Brain microvascular endothelial cell (primary cell): Measurements from ENCODE around the gene LPIN1.

Experiments
- DNase-seq: peaks from one replicate; pipeline ENCODE4 v3.0.0-alpha.2; 2020
- H3K27ac ChIP-seq: fragments of 250-450 bp; sonication (Bioruptor Pico); 2 replicates; pipeline ENCODE4 v1.5.1; 2020; ENCODE audit warnings: mild to moderate bottlenecking, moderate library complexity
- H3K27me3 ChIP-seq: fragments of 250-450 bp; sonication (Bioruptor Pico); replicated peaks from 2 replicates; pipeline ENCODE4 v1.5.1; 2020; ENCODE audit warnings: mild to moderate bottlenecking
- H3K36me3 ChIP-seq: fragments of 250-450 bp; sonication (Bioruptor Pico); replicated peaks from 2 replicates; pipeline ENCODE4 v1.5.1; 2020; ENCODE audit warnings: mild to moderate bottlenecking
- H3K4me3 ChIP-seq: 2 replicates; pipeline ENCODE4 v1.5.1; 2011; ENCODE audit warnings: low read depth, mild to moderate bottlenecking, control low read depth, low read length, moderate library complexity
- in situ Hi-C: cut with HindIII; loops from 2 replicates; pipeline ENCODE4 v1.10.0; 2017; ENCODE audit warnings: low sequenced_read_pairs, low pct_ligation_motif_present
- TF ChIP-seq, protein P1 (sequence below): IDR thresholded peaks from 2 replicates; pipeline ENCODE4 v1.5.1; 2011; ENCODE audit warnings: low read depth, mild to moderate bottlenecking, moderate library complexity, low read length, control low read depth, inconsistent platforms; ENCODE audit errors: missing control alignments

Gene LPIN1

DNA sequence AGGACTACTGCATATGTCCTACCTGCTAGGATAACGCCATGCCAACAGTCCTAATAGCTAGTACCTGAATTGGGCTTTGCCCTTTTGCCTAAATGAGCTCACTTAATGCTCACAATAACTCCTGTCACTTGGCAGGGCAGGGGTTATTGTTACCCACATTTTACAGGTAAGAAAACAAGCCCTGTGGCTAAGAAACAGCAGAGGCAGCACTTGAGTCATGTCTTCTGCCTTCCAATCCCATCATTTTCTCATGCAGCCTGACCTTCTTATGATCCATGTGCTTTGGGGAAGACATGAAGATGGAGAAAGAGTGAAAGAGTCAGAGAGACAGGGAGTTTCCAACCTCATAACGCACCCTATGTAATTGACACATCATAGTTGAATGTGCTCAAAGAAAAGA lies 33.6 kb upstream of the LPIN1 start:
- Histone ChIP-seq H3K27me3 (peaks cover under 1% of the 10 kb centered on the region), H3K4me3 (no peak overlapping the region), H3K27ac (no peak overlapping the region), H3K36me3 (no peaks in the 10 kb centered on the region)
- in situ Hi-C loops: no loop called here
- TF ChIP-seq, protein P1, sequence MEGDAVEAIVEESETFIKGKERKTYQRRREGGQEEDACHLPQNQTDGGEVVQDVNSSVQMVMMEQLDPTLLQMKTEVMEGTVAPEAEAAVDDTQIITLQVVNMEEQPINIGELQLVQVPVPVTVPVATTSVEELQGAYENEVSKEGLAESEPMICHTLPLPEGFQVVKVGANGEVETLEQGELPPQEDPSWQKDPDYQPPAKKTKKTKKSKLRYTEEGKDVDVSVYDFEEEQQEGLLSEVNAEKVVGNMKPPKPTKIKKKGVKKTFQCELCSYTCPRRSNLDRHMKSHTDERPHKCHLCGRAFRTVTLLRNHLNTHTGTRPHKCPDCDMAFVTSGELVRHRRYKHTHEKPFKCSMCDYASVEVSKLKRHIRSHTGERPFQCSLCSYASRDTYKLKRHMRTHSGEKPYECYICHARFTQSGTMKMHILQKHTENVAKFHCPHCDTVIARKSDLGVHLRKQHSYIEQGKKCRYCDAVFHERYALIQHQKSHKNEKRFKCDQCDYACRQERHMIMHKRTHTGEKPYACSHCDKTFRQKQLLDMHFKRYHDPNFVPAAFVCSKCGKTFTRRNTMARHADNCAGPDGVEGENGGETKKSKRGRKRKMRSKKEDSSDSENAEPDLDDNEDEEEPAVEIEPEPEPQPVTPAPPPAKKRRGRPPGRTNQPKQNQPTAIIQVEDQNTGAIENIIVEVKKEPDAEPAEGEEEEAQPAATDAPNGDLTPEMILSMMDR: no peak
- DNase-seq: no peak

DNA sequence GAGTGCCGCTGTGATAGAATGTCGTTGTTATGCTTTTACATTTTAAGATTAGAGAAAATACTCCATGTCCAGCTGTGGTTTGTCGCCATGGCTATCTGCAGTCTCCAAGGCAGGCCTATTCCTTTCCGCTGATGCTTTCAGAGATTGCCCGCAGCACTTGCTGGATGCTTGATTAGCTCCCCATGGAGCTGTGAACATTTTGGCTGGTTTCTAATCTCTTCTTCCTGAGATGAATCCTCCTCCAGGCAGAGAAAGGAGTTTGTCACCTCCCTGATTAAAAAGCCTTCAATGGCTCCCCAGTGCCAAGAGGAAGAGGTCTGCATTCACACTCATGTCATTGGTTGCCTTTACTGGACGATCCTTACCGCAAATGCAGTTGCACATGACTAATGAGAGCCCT lies 32.6 kb upstream of the LPIN1 start:
- TF ChIP-seq, protein P1: no peak
- DNase-seq: no peak
- no peaks in the 10 kb centered on the region for H3K36me3 ChIP-seq
- in situ Hi-C loops: no loop called here
- no peak overlapping the region for H3K4me3 ChIP-seq
- H3K27ac ChIP-seq: no peak overlapping the region
- H3K27me3 ChIP-seq: peaks cover 7% of the 10 kb centered on the region

DNA sequence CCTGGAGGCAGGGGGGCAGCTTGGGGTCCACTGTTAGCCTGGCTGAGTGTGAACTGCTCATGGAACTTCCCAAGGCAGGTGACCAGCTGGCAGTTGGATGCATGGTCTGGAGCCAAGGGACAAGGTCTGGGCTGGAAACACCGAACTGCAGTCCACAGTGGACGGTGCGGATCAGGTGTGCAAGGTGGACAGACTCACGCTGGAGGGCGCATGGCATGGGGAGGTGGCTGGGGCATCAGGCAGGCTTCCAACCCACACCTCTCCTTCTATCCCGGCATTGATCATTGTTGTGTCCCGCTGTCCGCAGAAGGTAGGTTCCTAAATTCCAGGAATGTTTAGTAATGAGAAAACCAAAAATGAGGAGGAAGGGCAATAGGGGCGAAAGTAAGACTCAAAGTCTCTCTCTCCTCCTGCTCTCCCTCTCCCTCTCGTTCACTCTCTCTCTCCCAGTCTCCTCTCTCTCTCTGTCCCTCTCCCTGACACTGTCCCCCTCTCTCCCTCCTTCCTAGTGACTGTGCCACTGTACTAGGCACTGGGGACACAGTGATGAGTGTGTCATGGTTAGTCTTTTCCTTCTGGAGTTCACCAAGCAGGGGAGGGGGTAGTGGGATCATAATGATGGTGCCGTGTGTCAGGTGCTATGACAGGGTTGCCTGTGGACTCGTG lies 30.3 kb upstream of the LPIN1 start:
- no peak overlapping the region for H3K27ac ChIP-seq
- DNase-seq: no peak
- H3K27me3 ChIP-seq: peaks cover 15% of the 10 kb centered on the region
- H3K36me3 ChIP-seq: no peaks in the 10 kb centered on the region
- H3K4me3 ChIP-seq: no peak overlapping the region
- TF ChIP-seq, protein P1: no peak
- in situ Hi-C loops: no loop called here

DNA sequence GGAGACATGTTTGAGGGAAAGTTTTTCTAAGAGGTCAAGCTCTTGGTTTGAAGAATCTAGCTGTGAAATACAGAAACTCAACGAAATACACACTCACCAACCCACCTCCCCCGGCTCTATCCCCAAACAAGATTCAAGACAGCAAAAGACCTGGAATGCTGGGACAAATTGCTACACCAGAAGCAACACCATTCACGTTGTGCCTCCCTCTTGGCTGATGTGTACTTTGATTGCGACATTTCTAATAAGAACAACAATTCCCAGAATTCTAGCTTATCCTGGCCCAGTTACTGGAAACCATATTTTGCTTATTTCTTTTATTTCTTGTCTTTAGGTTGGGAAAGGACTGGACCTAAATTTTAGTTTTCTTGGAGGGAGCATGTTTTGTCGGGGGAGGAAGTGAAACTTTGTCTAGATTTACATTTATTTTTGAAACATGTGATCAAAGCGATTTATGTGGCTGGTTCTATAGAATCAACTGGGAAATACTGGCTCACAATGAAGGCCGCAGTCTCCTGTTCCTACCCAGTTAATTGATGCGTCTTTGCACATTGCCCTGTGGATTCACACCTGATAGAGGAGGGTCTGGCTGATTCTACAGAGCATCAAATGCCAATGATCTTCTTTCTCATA lies 29.6 kb upstream of the LPIN1 start:
- TF ChIP-seq, protein P1: no peak
- in situ Hi-C loops: no loop called here
- no peaks in the 10 kb centered on the region for H3K36me3 ChIP-seq
- H3K27me3 ChIP-seq: peaks cover 17% of the 10 kb centered on the region
- no peak overlapping the region for H3K4me3 ChIP-seq
- H3K27ac ChIP-seq: no peak overlapping the region
- DNase-seq: no peak

DNA sequence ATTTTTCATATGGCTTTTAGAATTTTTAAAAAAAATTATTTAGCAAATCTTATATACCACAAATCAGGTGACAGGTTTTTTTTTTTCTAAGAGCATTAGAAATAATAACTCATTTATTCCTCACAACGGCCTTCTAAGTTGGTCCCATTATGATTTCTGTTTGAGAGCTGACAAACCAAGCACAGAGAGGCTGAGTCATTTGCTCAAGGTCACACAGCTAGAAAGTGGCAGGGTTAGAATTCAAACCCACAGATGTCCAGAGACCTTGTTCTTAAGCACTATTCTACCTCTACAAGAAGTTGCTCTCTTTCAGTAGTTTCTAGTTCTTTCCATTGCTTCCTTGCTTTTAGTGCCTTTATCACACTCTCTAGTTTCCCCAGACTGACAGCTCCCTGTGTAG lies 28.8 kb upstream of the LPIN1 start:
- no peaks in the 10 kb centered on the region for H3K36me3 ChIP-seq
- no peak overlapping the region for H3K4me3 ChIP-seq
- TF ChIP-seq, protein P1: no peak
- H3K27me3 ChIP-seq: peaks cover 18% of the 10 kb centered on the region
- no peak for DNase-seq
- in situ Hi-C loops: no loop called here
- H3K27ac ChIP-seq: no peak overlapping the region
